NCI-H2227 (cell line): ENCODE data around the gene TAS2R46.
"Not testable (repeated sequence)": the region's sequence is repeated elsewhere in the genome, so short reads cannot be mapped to it uniquely, and the experiment has no call there.

Experiments used
- DNase-seq: peaks from one replicate; lab custom pipeline; 2025; ENCODE audit not compliant: unreplicated experiment; lab: John Stamatoyannopoulos, UW

The TAS2R46 gene, protein sequence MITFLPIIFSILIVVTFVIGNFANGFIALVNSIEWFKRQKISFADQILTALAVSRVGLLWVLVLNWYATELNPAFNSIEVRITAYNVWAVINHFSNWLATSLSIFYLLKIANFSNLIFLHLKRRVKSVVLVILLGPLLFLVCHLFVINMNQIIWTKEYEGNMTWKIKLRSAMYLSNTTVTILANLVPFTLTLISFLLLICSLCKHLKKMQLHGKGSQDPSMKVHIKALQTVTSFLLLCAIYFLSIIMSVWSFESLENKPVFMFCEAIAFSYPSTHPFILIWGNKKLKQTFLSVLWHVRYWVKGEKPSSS

DNA sequence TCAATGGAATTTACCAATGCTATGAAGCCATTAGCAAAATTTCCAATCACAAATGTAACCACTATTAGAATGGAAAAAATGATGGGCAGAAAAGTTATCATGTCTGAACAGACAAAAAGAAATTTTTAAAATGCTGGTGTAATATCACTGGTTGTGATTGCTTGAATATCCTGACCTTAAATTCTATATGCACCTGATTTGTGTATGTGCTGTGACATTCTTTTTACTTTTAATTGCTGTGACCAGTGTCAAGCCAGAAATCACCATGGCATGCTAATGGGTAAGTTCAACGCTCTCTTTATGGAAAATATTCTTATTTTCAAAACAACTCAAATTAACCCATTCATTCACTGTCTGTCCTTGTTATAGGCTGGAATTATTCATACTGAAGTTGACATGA lies at the start of gene TAS2R46:
TAS2R46 (minus strand) TSS at position 101 of the 400 bp plus-strand sequence; CDS start at position 101, 0 bp downstream.
- DNase-seq = not testable (repeated sequence)

DNA sequence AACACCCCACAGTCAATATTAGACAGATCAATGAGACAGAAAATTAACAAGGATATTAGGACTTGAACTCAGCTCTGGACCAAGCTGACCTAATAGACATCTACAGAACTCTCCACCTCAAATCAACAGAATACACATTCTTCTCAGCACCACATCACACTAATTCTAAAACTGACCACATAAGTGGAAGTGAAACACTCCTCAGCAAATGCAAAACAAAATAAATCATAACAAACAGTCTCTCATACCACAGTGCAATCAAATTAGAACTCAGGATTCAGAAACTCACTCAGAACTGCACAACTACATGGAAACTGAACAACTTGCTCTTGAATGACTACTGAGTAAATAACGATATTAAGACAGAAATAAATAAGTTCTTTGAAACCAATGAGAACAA lies 49.1 kb upstream of the TAS2R46 start:
- not testable (repeated sequence) for DNase-seq

DNA sequence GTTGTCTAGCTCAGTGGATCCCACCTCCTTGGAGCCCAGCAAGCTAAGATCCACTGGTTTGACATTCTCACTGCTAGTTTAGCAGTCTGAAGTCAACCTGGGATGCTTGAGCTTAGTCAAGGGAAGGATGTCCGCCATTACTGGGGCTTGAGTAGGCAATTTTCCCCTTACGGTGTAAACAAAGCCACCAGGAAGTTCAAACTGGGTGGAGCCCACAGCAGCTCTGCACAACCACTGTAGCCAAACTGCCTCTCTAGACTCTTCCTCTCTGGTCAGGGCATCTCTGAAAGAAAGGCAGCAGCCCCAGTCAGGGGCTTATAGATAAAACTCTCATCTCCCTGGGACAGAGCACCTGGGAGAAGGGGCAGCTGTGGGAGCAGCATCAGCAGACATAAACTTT lies 46.8 kb upstream of the TAS2R46 start:
- no peak for DNase-seq

DNA sequence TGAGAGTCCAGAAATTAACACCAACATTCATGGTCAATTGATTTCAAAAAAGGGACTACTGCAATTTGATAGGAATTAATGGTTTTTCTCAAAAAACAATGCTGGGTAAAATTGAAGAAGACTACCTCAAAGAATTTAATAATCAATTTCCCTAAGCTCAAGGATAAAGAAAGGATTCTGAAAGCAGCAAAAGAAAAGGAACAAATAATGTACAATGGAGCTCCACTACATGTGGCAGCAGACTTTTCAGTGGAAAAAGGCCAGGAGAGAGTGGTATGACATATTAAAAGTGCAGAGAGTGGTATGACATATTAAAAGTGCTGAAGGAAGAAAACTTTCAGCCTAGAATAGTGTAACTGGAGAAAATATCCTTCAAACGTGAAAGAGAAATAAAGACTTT lies 45.6 kb upstream of the TAS2R46 start:
- DNase-seq = no peak

DNA sequence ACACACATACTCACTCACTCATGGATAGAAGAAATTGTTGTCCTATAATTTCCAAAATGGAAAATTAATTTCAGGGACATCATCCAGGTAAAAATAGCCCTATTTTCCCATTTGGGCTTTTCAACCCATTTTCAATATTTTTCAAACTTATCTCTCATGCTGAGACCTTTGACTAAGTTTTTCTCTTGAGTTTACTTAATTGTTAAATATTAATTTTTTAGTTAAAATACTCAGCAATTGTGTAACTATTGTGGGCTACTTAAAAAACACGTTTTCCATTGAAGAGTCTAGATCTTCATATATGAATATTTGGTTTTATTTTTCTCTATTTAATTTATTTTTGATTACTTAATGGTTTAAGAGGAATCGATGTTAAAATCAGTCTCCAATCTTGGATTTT lies 44.2 kb upstream of the TAS2R46 start:
- no peak for DNase-seq

DNA sequence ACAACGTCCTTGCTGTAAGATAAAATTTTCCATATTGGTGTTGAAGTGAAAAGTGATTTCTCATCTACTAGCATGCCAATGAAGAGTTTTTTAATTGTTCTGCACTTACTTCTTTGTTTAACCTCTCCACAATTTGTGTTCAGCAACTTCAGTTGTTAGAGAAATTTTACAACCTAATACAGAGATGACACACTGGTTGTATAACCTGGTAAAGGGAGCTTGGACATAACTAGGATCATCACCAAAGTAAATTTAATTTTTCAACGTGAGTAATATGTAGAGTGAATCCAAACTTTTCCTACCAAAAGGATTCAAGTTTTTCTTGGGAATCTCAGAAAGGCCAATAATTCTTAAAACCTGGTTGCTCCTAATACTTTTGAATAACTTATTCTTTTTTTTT lies 43.5 kb upstream of the TAS2R46 start:
- no peak for DNase-seq

DNA sequence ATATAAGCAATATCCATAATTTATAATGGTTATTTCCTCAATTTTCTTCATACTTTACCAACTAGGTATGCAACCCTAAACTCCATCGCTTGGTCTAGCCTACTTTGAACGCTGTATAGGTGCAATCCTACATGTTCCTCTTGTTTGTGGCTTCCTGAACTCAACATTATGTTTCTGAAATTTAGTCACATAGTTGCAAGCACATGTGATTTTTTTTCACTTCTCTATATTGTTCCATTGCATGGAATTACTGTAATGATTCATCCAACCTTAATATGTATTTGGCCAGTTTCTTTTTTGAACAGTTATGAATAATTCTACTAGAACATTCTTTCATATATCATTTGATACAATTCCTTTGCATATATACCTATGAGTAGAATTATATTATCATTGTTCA lies 32.8 kb upstream of the TAS2R46 start:
- DNase-seq = not testable (repeated sequence)

DNA sequence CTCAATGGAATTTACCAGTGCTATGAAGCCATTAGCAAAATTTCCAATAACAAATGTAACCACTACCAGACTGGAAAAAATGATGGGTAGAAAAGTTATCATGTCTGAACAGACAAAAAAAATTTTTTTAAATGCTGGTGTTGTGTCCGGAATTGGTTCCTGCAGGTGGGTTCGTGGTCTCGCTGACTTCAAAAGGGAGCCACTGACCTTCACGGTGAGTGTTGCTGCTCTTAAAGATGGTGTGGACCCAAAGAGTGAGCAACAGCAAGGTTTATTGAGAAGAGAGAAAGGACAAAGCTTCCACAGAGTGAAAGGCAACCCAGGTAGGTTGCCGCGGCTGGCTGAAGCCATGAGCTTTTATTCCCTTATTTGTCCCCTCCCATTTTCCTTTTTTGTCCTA lies 30.0 kb upstream of the TAS2R46 start, which contains the start of gene TAS2R43:
TAS2R43 (minus strand) TSS at position 186 of the 400 bp plus-strand sequence; CDS start at position 102, 84 bp downstream.
- DNase-seq = no peak

DNA sequence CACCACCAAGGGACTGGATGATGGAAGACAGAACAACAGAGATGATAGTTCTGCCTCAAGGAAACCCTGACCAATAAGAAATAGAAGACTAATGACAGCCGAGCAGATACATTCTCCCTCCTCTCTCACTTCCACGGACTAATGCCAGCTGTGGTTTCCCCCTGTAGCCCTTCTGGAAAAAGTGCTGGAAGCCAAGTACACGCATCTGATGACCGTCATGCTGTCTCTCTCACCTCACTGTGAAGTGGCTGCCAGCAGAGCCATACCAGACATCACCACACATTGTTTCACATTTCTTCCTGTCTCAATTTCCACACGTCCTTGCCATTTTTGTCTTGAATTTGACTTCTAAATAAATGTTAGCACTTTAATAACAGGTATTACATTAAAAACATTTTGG lies 27.2 kb upstream of the TAS2R46 start:
- no peak for DNase-seq

DNA sequence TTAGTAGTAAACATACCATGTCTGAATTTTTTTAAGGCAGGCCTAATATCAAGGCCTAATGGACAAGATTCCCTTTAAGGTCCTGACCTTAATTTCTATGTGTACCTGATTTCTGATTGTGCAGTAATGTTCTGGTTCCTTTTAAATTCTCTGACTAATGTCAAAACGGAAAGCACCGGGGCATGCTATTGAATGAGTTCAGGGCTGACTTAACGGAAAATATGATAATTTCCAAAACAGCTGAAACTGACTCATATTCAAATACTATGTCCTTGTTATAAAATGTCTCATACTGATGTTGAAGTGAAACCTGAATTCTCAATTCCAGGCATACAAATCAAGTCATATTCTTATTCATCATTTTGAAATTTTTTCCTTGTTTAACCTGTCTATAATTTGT lies 23.3 kb upstream of the TAS2R46 start:
- DNase-seq = no peak

DNA sequence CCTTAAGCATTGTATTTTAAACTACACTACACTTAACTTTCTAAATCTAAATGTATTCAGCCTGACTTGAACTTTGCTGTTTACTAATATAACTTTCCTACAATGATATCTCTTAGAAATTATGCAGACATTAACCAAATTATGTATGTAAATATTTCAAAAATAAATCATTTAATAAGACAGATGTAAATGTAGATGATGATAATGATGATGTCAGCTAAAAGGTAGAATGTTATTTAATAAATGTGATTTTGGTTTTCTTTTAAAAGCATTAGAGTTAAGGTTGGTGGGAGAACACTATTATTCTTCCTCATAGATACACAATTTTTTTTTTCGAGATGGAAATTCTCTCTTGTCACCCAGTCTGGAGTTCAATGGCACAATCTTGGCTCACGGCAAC lies 19.9 kb upstream of the TAS2R46 start:
- DNase-seq = no peak

DNA sequence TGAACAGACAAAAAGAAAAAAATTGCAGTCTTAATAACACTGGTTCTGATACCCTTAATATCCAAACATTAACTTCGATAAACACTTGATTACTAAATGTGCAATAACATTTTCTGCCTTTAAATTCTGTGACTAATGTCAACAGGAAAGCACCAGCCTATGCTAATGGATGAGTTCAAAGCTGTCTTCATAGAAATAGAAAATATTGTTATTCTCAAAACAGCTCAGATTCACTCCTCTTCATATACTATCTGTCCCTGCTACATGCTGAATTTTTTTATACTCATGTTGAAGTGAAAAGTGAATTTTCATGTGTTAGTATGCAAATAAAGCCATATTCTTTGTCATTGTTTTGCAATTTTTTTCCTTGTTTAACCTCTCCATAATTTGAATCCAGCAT lies 16.2 kb upstream of the TAS2R46 start:
- no peak for DNase-seq

DNA sequence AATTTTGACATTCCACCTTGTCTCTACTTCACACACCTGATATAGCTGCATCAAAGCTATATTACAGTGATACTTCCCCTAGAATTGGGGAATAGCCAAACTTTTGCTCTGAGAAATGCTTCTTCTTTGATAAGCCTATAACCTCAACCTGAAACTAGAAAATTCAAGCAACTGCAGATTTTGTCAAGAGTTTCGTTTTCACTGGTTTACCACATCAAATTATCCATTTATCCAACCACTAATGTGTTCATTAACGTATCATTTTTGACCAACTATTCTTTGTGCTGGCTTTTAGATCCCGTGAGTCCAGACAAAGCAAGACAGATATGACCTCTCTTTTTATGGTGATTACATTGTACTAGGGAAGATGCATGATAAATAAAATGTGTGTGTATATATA lies 13.5 kb upstream of the TAS2R46 start:
- DNase-seq = no peak

DNA sequence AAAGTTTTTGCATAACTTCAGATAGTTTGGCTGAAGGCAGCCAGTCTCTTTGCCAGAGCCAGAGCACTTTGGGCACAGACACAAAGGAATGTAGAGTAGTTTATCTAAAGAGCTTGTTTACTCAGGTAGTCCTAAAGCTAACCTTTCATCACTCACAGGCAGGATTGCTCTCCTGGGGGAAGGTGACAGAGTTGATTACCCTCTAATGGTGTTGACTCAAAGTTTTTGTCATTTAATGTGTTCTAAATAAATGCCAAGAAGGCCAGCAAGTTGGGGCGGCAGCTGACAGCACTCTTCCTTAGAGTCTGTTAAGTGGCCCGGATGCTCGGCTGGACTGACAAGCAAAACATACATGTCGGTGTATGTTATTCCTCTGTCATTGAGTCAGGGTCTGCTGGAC lies 9.3 kb upstream of the TAS2R46 start:
- no peak for DNase-seq

DNA sequence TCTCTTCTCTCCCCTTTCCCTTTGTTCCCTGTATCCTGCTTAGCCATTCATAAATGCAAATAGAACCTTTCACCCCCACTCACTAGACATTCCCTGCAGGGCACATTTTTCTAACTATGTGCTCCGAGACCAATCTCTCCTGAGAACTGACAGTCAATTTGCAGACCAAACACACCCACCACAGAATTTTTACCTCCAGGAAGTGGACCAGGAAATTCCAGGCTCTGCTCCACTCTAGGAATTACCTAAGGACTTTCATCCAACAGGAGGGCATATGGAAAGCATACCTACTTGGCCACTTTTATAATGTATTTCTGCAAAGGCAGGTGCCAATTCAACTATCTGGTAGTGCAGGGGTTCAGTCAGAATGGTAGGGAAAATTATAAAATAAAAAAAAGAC lies 8.9 kb upstream of the TAS2R46 start:
- DNase-seq = no peak

DNA sequence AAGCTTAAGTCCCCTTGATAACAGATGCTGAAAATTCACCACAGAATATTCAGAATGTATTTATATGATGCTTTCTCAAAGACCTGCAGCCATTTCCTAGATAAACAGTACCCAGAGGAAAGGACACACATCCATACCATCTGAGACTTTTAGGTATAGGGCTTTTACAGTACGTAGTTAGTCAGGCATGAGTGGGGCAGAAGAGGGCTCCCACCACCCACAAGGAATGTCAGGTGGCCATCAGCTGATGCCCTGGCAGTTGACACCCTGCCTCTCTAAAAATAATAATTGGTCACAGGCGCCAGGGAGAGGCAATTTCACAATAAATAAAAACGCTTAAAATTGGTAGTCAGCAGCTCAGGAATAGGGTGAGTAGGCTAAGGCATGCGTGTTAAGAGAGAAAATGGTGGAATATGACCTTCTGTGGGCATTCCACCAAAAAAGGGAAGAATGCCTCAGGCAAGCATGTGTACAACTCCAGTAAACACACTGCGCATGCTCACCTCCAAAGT lies 7.8 kb upstream of the TAS2R46 start:
- DNase-seq = no peak

DNA sequence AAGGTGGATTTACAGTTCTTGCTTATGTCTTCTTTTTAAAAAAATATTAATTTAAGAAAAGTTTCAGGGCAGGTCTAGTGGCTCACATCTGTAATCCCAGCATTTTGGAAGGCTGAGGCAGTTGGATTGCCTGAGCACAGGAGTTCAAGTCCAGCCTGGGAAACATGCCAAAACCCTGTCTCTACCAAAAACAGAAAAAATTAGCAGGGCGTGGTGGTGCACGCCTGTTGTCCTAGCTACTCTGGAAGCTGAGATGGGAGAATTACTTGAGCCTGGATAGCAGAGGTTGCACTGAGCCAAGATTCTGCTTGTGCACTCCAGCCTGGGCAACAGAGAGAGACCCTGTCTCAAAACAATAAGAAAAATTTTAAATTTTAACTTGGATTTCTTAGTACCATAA lies 5.4 kb upstream of the TAS2R46 start:
- no peak for DNase-seq

DNA sequence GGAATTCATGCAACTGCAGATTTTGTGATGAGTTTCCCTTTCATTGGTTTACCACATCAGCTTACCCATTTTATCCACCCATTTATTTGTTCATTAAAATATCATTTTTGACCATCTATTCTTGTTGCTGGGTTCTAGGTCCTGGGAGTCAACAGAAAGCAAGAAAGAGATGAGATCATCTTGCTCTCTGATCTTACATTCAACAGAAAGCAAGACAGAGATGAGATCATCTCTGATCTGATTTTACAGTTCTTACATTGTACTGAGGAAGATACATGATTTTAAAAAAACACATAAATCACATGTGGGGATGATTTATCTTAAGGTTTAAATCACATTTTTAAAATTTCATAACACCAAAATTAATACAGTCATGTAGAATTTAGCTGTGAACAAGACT lies 2.3 kb downstream of the TAS2R46 start:
- no peak for DNase-seq

DNA sequence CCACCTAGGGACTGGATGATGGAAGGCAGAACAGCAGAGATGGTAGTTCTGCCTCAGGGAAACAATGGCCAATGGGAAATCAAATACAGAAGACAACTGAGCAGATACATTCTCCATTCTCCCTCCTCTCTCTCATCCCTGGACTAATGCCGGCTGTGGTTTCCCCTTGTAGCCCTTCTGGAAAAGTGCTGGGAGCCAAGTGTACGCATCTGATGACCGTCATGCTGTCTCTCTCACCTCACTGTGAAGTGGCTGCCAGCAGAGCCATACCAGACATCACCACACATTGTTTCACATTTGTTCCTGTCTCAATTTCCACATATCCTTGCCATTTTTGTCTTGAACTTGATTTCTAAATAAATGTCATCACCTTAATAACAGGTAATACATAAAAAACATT lies 3.1 kb downstream of the TAS2R46 start:
- no peak for DNase-seq

DNA sequence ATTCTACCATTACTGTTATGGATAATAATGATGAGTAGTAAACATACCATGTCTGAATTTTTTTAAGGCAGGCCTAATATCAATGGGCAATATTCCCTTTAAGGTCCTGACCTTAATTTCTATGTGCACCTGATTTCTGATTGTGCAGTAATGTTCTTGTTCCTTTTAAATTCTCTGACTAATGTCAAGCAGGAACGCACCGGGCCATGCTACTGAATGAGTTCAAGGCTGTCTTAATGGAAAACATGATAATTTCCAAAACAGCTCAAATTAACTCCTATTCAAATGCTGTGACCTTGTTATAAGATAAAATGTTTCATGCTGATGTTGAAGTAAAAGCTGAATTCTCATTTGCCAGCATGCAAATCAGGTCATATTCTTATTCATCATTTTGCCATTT lies 6.8 kb downstream of the TAS2R46 start:
- no peak for DNase-seq

DNA sequence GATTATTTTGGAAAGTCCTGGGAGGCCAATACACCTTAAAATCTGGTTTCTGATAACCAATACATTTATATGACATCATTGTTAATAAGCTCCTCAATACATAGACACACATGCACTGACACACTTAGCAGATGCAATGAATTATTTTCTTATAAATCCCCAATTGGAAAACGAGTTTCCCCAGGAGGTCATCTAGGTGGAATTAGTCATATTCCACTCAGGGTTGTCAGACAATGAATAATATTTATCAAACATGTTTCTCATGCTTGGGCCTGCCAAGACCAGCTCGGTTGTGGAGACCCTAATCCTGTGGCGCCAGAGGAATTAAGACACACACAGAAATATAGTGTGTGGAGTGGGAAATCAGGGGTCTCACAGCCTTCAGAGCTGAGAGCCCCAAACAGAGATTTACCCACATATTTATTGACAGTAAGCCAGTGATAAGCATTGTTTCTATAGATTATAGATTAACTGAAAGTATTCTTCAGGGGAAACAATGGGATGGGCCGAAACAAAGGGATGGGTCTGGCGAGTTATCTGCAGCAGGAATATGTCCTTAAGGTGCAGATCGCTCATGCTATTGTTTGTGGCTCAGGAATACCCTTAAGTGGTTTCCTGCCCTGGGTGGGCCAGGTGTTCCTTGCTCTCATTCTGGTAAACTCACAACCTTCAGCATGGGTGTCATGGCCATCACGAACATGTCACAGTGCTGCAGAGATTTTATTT lies 12.1 kb downstream of the TAS2R46 start:
- not testable (repeated sequence) for DNase-seq

DNA sequence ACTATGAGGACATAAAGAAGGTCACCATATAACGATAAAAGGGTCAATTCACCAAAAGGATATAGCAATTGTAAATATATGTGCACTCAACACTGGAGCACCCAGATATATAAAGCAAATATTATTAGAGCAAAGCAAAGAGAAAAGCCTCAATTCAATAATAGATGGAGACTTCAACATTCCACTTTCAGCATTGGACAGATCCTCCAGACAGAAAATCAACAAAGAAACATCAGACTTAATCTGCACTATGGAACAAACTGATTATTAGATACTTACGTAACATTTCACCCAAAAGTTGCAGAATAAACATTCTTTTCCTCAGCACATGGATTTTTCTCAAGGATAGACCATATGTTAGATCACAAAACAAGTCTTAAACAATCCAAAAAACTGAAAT lies 20.7 kb downstream of the TAS2R46 start:
- not testable (repeated sequence) for DNase-seq
